HG03460 (cell line): Measurements from ENCODE around the gene FLOT1.

Experiments
- ATAC-seq: cut with Tn5 transposase; IDR thresholded peaks from one replicate; pipeline ENCODE4 v1.9.1; 2021; ENCODE audit not compliant: unreplicated experiment

FLOT1 gene

DNA sequence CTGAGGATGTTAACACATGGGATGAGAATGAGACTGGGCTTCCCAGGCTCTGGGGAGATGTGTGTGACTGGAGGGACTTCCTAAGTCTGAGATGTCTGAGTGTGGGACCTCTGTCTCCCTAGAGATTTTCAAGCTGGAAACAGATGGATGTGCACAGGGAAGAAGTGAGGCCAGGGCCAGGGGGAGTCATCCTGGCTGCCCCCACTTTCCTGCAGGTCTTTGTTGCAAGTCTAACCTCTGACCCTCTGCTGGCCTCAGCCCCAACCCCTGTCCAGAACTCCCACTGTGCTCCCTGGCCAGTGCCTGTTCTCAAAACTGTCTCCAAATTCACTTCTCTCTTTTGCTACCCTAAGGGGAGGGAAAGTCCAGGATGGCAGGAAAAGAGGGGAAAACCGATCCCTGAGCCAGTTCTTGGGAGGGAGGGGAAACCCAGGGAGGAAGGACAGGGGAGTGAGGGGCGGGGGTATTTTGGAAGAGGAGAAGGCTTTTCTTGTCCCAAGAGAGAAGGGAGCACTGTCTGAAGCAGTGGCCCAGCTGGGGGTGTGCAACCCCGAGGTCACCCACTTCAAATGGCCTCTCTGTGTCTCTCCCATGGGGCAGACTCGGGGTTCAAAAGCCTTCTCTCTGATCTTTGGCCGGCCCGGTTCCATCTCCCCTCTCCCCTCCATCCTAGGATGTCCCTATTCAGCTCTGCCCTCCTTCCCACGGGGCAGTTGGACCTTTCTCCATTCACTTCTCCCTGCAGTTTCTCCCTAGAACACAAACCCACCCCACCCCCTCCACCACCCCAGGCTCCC is 59.1 kb downstream of the FLOT1 start:
- ATAC-seq: no peak

DNA sequence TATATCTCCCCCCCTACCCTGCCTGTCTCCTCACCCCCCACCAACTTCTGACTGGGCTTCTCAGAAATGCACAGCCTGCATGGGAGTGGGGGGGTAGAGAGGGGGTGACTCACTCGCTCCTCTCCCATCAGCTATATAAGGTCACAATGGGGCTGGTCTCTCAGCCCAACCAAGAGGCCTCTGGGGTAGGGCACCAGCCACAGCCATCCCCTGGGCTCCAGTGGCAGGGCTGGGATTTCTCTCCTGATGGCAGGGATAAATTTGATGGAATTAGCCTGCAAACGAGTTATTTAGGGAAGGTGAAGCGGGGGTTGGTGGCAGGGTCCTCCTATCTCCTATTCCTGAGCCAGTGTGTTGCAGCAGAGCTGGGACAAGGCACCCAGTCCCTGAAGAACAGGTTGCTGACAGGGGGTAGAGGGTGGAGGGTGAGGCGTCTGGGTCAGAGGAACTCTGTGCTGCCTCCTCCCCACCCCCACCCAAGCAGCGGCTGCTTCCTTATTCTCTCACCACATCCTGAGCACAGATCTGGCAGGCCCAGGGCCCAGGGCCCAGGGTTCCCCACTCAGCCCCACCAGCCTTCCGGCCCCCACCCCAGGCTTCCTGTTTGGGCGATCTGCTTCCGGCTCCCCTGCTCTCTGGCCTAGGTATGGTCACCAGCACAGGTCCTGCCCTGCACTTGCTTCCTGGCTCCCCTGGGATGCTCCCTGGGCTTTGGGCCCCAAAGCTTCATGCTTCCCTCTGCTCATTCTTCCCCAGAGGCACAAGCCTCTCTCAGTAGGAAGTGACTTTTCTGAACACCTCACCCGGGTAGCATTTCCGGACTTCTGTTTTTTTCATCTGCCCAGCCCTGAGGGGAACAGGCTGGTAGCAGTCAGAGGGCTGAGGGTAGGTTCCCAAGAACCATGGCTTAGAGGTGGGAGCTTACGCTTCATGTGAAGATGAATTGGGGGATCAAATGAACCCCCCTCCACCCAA is 60.1 kb downstream of the FLOT1 start:
- ATAC-seq: peak; percentile 44

DNA sequence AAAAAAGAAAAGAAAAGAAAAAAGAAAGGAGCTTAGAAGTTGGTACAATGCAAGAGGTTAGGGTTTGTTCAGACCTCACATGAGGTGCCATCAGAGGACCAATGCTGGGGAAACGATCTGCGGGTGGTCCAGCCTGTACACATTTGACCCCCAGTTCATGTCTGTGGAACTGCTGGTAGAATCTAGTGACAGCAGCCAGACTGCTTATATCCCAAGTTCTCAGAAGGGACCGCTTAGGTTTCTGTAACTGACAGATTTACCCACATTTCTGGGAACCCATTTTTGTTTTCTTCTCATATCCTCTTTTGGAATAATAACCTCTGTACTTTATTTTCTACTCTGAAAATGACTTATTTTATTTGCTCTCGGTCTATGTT is 60.7 kb downstream of the FLOT1 start:
- no peak for ATAC-seq

DNA sequence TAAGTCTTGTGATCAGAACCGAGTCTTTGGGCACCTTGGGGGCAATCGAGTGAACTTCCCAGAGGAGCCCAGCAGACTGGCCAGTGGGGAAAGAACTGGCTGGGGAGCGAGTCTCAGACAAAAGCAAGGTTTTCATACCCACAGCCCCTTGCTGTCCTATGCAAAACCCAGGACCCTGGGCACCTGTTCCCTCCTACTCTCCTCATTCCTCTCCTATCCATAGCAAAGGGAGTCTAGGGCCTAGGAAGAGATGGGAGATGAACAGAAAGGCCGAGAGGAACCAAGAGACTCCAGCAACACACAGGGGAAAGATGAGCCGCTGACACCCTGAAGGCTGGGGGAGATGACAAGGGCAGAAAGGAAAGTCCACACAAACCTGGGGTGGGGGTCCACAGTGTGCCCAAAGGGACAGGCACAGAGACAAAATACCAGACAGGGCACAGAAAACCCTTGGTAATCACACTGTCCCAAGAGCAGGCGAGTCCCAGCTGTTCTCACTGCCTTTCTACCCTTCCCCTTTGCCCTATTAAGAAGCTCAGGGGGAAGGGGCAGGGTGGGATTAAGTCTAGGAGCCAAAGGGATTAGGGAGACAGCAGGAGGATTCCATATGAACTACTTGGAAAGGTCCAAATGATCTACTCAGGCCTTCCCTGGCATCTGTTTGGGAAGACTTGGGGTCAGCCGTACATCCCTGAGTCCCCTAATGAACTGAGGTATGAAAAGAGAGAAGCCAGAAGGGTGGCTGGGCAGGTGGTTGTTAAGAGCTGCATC is 62.5 kb downstream of the FLOT1 start:
- ATAC-seq: no peak

DNA sequence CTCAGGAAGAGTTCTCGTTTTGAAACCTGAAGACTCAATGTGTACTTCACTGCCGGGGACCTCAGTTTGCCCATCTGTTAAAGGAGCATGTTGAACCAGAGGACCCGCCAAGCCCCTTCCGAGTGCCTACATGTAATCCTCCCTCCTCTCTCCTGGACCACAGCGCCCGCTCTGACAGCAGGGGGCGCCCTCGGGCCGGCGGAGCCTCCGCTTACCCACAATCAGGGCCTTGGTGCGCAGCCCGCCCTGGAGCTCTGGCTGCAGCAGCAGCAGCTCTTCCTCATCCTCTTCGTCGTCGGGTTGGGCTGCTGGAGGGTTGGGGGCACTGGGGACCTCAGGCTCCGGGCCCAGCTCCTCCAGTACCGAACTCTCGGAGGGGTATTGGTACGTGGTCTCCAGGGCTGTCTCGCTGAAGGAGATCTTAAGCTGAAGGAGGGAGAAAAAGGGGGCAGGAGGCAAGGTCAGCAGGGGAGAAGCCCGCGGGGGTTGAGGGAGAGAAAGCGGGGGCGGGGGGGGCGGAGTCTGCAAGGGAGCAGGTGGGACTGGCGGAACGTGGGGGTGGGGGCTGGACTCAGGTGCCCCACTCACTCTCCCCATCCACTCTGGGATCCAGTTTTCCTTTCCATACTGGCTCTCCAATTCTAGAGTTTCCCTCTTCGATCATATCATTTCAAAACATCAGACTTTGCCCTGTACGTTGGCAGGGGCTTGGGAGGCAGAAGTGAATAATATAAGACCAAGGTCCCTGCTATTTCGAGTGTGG is 63.3 kb downstream of the FLOT1 start:
- ATAC-seq: no peak
